ENCODE data around the gene NKIRAS1.

- TF ChIP-seq, protein P1, sequence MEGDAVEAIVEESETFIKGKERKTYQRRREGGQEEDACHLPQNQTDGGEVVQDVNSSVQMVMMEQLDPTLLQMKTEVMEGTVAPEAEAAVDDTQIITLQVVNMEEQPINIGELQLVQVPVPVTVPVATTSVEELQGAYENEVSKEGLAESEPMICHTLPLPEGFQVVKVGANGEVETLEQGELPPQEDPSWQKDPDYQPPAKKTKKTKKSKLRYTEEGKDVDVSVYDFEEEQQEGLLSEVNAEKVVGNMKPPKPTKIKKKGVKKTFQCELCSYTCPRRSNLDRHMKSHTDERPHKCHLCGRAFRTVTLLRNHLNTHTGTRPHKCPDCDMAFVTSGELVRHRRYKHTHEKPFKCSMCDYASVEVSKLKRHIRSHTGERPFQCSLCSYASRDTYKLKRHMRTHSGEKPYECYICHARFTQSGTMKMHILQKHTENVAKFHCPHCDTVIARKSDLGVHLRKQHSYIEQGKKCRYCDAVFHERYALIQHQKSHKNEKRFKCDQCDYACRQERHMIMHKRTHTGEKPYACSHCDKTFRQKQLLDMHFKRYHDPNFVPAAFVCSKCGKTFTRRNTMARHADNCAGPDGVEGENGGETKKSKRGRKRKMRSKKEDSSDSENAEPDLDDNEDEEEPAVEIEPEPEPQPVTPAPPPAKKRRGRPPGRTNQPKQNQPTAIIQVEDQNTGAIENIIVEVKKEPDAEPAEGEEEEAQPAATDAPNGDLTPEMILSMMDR (IDR thresholded peaks at IDR 0.05; ENCODE audit: borderline replicate concordance, extremely low read depth, low read length, poor library complexity, severe bottlenecking): no peak
- no peak for TF ChIP-seq EZH2 (IDR thresholded peaks at IDR 0.05; ENCODE audit: borderline replicate concordance, low read depth, low read length, severe bottlenecking)
Measured at GRCh38 chr3:23954144-23954543, 37.4 kb upstream of the NKIRAS1 start.
